ENCODE data around the gene EVPLL. TPM values are rescaled to one million over a fixed set of nuclear protein-coding genes. Genes with fewer than 3 reads are reported as not detected.

Gene EVPLL
- total RNA-seq, 1 donor from 2014 or later: not detected

DNA sequence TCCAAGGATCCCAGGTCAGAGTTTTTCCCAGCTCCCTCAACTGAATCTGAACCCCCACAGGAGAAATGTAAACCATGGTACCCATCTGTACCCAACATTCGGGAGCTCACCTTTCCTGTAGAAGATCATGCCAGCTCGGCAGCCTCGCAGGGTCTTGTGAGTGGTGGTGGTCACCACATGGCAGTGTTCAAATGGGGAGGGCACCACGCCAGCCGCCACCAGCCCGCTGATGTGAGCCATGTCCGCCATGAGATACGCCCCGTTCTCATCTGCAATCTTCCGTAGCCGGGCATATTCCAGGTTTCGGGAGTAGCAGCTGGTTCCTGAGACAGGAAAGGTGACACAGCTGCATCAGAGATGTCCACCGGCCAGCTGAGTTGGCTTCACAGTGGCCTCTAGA is 37.6 kb upstream of the EVPLL start:
- H3K9me3 Mint-ChIP-seq (ENCODE audit: low read depth): peaks cover 8% of the 10 kb centered on the region
- H3K4me3 Mint-ChIP-seq (ENCODE audit: low read depth): no peak overlapping the region
- DNase-seq (ENCODE audit: low spot score, unreplicated experiment): no peak
- H3K4me1 Mint-ChIP-seq (ENCODE audit: low read depth): no peaks in the 10 kb centered on the region
- no peak overlapping the region for H3K27ac Mint-ChIP-seq
- TF ChIP-seq, protein P1, sequence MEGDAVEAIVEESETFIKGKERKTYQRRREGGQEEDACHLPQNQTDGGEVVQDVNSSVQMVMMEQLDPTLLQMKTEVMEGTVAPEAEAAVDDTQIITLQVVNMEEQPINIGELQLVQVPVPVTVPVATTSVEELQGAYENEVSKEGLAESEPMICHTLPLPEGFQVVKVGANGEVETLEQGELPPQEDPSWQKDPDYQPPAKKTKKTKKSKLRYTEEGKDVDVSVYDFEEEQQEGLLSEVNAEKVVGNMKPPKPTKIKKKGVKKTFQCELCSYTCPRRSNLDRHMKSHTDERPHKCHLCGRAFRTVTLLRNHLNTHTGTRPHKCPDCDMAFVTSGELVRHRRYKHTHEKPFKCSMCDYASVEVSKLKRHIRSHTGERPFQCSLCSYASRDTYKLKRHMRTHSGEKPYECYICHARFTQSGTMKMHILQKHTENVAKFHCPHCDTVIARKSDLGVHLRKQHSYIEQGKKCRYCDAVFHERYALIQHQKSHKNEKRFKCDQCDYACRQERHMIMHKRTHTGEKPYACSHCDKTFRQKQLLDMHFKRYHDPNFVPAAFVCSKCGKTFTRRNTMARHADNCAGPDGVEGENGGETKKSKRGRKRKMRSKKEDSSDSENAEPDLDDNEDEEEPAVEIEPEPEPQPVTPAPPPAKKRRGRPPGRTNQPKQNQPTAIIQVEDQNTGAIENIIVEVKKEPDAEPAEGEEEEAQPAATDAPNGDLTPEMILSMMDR (IDR thresholded peaks at IDR 0.05; ENCODE audit: unreplicated experiment): no peak
- peaks cover 40% of the 10 kb centered on the region for H3K36me3 Mint-ChIP-seq (ENCODE audit: insufficient read depth)
- H3K27me3 Mint-ChIP-seq: no peaks in the 10 kb centered on the region

DNA sequence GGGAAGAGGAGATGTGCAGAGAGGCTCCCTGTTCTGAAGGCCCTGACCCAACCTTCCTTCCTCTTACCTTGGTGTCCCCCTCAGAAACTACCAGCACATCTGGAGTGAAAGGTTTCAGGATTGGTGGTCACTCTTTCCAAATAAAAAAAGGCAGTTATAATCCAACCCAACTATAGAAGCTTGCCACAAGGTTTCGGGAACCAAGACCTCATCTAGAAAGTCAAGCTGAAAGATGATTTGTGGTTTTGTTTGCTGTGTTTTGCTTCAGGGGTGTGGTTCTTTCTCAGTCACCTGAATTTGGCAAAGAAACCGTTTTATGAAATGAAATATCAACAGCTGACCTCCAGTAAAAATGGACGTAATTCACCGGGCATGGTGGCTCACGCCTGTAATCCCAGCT is 33.6 kb upstream of the EVPLL start:
- Mint-ChIP-seq H3K27me3 (no peaks in the 10 kb centered on the region), H3K9me3 (ENCODE audit: low read depth) (peaks cover 4% of the 10 kb centered on the region), H3K4me1 (ENCODE audit: low read depth) (no peaks in the 10 kb centered on the region), H3K27ac (no peak overlapping the region), H3K4me3 (ENCODE audit: low read depth) (no peak overlapping the region), H3K36me3 (ENCODE audit: insufficient read depth) (peaks cover 32% of the 10 kb centered on the region)
- TF ChIP-seq, protein P1 (IDR thresholded peaks at IDR 0.05; ENCODE audit: unreplicated experiment): no peak
- DNase-seq (ENCODE audit: low spot score, unreplicated experiment): no peak

DNA sequence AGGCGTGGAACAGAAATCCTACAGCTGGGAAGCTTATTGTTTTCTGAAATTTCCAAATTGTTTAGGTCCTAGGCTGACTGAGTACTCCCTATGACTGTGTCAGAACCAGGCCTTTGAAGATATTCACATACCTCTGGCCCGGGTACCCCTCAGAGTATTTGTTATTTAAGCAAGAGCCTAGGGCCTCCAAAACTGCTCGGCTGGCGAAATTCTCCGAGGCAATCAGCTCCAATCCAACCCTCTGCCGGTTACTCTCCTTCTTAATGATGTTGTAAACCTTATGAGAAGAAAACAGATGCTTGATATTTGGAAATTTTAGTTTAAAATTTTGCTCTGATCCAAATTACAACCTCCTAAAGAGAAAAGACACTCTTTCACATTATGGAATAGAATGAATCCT is 24.0 kb upstream of the EVPLL start:
- Mint-ChIP-seq H3K27me3 (no peaks in the 10 kb centered on the region), H3K4me3 (ENCODE audit: low read depth) (no peak overlapping the region), H3K27ac (no peak overlapping the region), H3K36me3 (ENCODE audit: insufficient read depth) (peaks cover 10% of the 10 kb centered on the region), H3K9me3 (ENCODE audit: low read depth) (no peaks in the 10 kb centered on the region), H3K4me1 (ENCODE audit: low read depth) (no peaks in the 10 kb centered on the region)
- TF ChIP-seq, protein P1 (IDR thresholded peaks at IDR 0.05; ENCODE audit: unreplicated experiment): no peak
- no peak for DNase-seq (ENCODE audit: low spot score, unreplicated experiment)

DNA sequence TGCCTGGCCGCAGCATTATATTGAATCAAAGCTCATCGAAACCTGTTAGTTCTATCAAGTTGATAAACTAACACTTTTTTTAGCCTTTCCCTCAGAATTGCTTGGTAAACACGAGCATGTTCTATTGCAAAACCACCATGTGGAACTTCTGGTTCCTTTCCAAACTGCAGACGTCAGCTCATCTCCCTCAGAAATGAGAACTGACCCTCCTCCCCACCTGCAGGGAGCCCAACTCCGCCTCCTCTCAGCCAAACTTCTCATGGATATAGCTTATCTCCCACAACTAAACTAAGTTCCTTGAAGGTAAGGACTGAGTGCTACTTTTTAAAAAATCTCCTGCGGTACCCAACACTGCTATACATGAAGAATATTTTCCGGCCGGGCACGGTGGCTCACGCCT is 21.0 kb upstream of the EVPLL start:
- H3K27me3 Mint-ChIP-seq: no peaks in the 10 kb centered on the region
- no peak overlapping the region for H3K4me3 Mint-ChIP-seq (ENCODE audit: low read depth)
- H3K36me3 Mint-ChIP-seq (ENCODE audit: insufficient read depth): peaks cover 10% of the 10 kb centered on the region
- no peaks in the 10 kb centered on the region for H3K9me3 Mint-ChIP-seq (ENCODE audit: low read depth)
- no peak for DNase-seq (ENCODE audit: low spot score, unreplicated experiment)
- TF ChIP-seq, protein P1 (IDR thresholded peaks at IDR 0.05; ENCODE audit: unreplicated experiment): no peak
- H3K4me1 Mint-ChIP-seq (ENCODE audit: low read depth): no peaks in the 10 kb centered on the region
- no peak overlapping the region for H3K27ac Mint-ChIP-seq

DNA sequence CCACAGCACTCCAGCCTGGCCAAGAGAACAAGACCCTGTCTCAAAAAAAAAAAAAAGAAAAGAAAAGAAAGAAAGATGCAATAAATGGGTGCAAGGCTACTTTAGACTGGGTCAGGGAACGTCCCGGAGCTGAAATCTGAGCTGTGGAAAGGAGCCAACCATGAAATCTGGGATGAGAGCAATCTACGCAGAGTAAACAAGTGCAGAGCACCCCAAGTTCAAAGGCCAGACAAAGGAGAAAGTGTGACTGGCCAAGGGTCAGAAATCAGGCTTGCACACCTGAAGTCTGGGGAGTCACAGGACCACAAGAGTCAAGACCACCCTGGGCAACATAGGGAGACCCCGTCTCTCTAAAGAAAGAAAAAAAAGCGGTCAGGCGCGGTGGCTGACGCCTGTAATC is 17.1 kb upstream of the EVPLL start:
- no peak overlapping the region for H3K27ac Mint-ChIP-seq
- H3K27me3 Mint-ChIP-seq: no peaks in the 10 kb centered on the region
- no peaks in the 10 kb centered on the region for H3K9me3 Mint-ChIP-seq (ENCODE audit: low read depth)
- H3K36me3 Mint-ChIP-seq (ENCODE audit: insufficient read depth): peaks cover 2% of the 10 kb centered on the region
- peaks cover 7% of the 10 kb centered on the region for H3K4me1 Mint-ChIP-seq (ENCODE audit: low read depth)
- TF ChIP-seq, protein P1 (IDR thresholded peaks at IDR 0.05; ENCODE audit: unreplicated experiment): no peak
- no peak overlapping the region for H3K4me3 Mint-ChIP-seq (ENCODE audit: low read depth)
- no peak for DNase-seq (ENCODE audit: low spot score, unreplicated experiment)
